NCI-H526 treated with DMSO at 0.1 percent for 48 hours (cell line): Measurements from ENCODE around the gene LRRFIP1.
A peak's percentile ranks its signal among the peaks of the same experiment; 100 is the strongest.
"Not testable (repeated sequence)": the region's sequence is repeated elsewhere in the genome, so short reads cannot be mapped to it uniquely, and the experiment has no call there.

Source experiments
- DNase-seq: peaks from one replicate; lab custom pipeline; 2025; lab: John Stamatoyannopoulos, UW

LRRFIP1 gene, protein sequence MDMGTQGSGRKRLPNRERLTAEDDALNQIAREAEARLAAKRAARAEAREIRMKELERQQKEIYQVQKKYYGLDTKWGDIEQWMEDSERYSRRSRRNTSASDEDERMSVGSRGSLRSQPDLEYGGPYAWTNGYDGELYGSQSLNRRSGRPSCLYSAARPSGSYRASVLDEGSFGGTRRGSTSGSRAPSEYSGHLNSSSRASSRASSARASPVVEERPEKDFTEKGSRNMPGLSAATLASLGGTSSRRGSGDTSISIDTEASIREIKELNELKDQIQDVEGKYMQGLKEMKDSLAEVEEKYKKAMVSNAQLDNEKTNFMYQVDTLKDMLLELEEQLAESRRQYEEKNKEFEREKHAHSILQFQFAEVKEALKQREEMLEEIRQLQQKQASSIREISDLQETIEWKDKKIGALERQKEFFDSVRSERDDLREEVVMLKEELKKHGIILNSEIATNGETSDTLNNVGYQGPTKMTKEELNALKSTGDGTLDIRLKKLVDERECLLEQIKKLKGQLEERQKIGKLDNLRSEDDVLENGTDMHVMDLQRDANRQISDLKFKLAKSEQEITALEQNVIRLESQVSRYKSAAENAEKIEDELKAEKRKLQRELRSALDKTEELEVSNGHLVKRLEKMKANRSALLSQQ

DNA sequence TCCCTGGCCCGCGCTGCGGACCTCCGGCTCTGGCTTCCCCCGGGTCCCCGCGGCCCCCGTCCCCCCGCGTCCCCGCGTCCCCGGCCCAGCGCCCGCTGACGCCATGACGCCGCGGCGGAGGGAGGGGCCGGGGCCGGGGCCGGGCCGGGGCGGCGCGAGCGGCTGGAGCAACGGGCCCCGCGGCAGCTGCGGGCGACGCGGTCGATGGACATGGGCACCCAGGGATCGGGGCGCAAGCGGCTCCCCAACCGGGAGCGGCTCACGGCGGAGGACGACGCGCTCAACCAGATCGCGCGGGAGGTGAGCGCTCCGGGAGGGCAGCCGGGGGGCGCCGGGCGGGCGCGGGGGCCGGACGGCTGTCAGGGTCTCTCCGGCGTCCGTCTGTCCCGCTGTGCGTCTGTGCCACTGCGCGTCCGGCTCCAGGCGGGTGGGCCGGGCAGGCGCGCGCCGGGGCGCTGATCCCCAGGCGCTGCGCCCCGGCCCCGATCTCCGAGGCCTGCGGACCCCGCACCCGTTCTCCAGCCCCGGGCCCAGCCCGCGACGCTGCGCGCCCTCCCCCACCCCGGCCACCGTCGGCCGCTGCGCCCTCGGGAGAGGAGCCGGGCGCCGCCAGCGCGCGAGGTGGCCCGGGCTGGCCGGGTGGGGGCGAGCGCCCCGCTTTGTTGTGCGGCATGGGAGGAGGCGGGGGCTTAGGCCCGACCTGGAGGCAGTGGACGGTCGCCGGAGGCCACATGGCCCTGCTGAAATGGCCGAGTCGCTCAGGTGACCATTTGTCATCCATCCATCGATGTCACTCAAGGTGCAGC is at the start of gene LRRFIP1:
Gene LRRFIP1, plus strand, starts transcription at position 147 of the 806 bp plus-strand sequence. Its CDS starts 58 bp downstream, at position 205.
- no peak for DNase-seq

DNA sequence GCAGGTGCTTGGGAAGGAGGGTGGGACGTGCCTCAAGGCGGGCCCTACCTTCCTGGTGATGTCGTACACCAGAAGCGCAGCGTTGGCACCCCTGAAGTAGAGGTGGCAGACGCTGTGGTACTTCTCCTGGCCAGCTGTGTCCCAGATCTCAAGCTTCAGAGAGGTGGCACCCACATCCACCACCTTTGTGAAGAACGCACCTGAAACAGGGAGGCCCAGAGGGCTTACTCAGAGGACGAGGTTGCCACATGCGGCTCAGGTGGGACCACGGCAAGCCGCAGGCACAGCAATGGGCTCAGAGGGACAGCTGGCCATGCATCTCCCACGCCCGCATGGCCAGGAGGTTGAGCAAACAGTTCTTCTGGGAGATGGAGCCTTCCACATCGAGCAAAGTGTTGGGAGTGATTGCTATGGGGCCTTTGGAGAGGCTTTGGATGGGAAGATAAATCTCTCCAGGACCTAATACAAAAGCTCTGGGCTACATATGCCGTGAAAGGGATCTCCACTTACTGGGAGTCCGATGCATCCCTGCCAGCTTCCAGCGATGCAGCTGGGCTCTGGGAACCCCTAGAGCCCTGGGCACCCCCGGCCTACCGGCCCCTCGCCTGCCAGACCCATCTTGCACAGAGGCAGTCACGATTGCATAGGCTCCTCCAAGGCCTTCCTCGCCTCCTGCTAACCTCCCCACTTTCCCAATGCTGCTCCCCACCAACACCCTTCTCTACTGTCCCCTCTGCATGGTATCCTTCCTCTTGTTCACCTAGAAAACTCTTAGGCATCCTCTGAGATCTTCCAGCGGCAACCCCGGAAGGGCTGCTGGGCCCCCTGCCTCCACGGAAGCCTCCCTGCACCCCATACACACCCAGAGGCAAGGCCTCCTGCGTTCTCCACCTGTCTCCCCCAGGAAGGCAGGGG is 49.2 kb upstream of the LRRFIP1 start:
- no peak for DNase-seq

DNA sequence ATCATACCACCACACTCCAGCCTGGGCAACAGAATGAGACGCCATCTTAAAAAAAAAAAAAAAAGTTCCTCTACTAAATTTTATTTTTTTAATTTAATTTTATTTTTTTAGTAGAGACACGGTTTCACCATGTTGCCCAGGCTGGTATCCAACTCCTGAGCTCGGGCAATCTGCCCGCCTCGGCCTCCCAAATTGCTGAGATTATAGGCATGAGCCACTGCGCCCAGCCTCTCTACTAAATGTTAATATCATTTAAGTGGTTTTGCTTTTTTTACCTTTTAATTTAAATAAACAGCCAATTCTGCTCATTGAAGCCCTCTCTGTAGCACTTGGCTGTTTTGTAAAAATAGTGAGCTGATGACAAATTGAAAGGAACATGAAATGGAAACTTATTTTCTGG is 46.1 kb upstream of the LRRFIP1 start:
- DNase-seq: no peak

- DNase-seq: no peak
Observed at GRCh38 chr2:237581751-237582746, 45.3 kb upstream of the LRRFIP1 start.

GRCh38 chr2:237583385-237584295 is 43.7 kb upstream of the LRRFIP1 start:
- no peak for DNase-seq

- DNase-seq: no peak
Observed at GRCh38 chr2:237585590-237586221, 41.7 kb upstream of the LRRFIP1 start.

DNA sequence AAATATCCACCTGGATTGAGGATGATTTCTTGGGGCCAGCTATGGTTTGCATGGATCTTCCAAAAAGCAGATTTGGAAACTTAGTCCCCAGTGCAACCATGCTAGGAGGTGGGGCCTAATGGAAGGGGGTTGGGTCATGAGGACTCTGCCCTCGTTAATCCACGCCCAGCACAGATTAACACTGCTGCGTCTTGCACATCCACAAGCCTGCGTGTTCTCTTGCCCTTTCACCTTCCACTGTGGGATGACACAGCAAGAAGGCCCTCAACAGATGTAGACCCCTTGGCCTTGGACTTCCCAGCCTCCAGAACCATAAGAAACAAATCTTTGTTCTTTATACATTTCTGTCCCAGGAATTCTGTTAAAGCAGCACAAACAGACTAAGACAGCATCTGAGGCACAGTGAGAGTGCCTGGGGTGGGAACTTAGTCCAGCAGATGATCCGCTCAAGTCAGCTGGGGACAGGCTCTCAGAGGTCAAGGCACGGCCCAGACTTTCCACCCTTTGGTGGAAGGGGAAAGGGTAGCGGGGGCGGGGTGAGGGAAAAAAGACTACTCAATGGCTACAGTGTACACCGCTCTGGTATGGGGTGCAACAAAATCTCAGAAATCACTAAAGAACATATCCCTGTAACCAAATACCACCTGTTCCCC is 39.2 kb upstream of the LRRFIP1 start:
- DNase-seq: no peak

GRCh38 chr2:237590272-237591140 is 36.9 kb upstream of the LRRFIP1 start, which contains the start of gene RAB17:
Gene RAB17 (minus strand): TSS chr2:237590734. CDS start chr2:237586154, 4,580 bp downstream.
- DNase-seq: peak; percentile 54

- no peak for DNase-seq
Observed at GRCh38 chr2:237591141-237591881, 36.1 kb upstream of the LRRFIP1 start.

DNA sequence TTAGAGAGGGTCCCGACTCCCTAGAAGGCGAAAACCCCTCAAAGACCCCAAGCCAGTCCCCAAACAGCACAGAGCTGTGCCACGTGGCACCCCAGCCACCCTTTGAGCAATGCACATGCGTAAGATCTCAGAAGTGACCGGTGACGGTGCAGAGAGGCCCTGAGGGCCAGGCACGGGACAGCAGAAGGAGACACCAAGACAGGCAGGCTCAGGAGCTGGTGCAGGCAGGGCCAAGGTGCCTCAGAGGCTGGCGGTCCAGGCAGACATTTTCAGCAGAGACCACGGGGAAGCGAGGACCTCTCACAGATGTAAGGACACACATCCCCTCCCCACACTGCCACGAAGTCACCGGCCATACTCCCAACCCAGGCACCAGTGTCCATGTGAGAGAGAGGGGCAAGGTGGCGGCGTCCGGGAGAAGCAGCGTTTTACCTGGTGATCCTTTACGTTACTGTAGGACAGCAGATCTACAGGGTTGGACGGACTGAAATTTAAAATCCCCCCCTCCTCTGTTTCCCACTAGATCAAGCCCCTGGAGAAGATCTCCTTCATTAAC is 34.9 kb upstream of the LRRFIP1 start:
- DNase-seq: no peak

- DNase-seq: no peak
Observed at GRCh38 chr2:237593036-237593435, 34.4 kb upstream of the LRRFIP1 start.

DNA sequence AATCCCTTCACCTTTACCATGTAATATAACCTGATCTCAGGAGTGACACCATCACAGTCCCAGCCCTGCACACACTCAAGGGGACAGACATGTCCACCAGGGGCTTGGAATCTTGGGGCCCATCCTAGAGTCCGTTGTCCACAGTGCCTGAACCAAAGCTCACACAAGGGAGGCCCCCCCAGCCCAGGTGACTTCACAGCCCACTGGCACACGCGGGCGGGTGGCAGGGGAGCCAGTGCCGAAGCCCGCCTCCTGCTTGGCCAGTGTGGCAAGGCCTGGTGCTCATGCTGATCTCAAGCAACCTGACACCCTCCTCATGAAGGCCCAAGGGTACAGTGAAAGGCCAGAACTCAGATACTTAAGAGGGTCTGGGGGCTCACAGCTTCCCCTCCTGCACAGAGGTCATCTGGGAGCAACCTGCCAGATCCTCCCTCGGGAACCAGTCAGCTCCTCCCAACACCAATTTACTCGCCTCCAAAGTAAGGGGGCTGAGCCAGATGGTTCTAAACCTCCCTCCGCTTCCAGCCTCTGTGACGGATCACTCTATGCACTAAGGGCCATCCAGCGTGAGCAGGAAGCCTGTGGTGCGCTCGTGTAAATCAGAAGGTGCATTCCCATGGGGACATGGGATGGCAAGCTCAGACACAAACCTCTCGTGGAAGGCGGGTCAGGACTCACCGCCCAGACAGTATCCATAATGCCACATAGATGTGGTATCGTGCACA is 33.6 kb upstream of the LRRFIP1 start:
- DNase-seq: no peak

DNA sequence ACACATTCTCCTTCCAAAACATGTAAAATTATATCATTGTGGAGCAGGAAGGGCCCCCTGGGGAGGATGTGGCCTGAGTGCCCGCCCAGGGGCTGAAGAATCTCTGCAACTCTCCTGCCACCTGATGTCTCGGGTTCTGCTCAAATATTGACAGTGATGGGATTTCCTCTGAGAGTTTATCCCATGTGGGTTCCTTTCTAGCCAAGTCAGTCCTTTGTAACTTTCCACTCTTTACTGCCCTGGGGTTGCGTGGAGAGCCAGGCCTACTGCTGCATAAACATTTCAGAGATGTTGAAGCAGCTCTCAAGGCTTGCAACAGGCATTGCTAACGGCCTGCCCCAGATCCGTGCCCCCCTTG is 32.9 kb upstream of the LRRFIP1 start:
- DNase-seq: no peak

DNA sequence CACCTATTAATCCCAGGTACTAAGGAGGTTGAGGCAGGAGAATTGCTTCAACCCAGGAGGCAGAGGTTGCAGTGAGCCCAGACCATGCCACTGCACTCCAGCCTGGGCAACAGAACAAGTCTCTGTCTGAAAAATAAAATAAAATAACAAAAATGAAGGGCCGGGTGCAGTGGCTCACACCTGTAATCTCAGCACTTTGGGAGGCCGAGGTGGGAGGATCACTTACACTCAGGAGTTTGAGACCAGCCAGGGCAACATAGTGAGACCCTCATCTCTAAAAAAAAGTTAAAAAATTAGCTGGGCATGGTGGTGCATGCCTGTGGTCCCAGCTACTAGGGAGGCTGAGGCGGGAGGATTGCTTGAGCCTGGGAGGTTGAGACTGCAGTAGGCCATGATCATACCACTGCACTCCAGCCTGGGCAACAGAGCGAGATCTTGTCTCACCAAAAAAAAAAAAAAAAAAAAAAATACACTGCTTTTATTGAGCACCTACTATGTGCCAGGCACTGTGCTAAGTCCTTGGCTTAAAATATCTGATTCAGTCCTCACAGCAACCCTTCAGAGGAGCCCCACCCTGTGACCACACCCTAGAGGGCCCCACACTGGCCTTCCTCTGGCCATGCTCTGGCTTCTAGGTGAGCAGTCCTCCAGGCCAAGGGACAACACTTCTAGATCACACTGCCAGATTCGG is 31.4 kb upstream of the LRRFIP1 start:
- not testable (repeated sequence) for DNase-seq
